GM19351 (cell line): ENCODE results near the gene GGT6.

ENCODE experiments used
- ATAC-seq: cut with Tn5 transposase; IDR thresholded peaks from one replicate; pipeline ENCODE4 v1.9.1; 2021; ENCODE audit warnings: mild to moderate bottlenecking, moderate library complexity; ENCODE audit not compliant: unreplicated experiment

GGT6 gene

GRCh38 chr17:4509401-4509800, 51.0 kb downstream of the GGT6 start:
- no peak for ATAC-seq

- ATAC-seq, result no peak
These were observed 52.2 kb downstream of the GGT6 start for GRCh38 chr17:4508207-4508606.

- ATAC-seq, result no peak
These were observed 52.8 kb downstream of the GGT6 start for GRCh38 chr17:4507361-4508111.
